Measurements from ENCODE around the gene GPANK1. TPM values are rescaled to one million over a fixed set of nuclear protein-coding genes. Genes with fewer than 3 reads are reported as not detected.
A peak's percentile ranks its signal among the peaks of the same experiment; 100 is the strongest.

GPANK1 gene
- total RNA-seq, 4 donors from 2014 or later = 17.3 to 29.8 (median 24.5) TPM

GRCh38 chr6:31663961-31664789, 622 bp downstream of the GPANK1 start:
- Histone ChIP-seq H3K4me1 (peaks cover 34 to 45% of the 10 kb centered on the region in 2 donors), H3K36me3 (peaks cover 3 to 40% of the 10 kb centered on the region in 2 donors), H3K27me3 (no peaks in the 10 kb centered on the region), H3K4me3 (peak overlapping the region; percentile 83 to 98 (median 94)), H3K27ac (peak overlapping the region; percentile 93 to 100 (median 97)), H3K9me3 (no peaks in the 10 kb centered on the region)
- in situ Hi-C loops (cut with MboI; ENCODE audit: low sequenced_read_pairs in 4 of 4) (loop anchor here in 2 of 4 donors (25.0 kb wide), 2 partner anchors 298 to 523 kb away; partner anchors contain the start of genes AGER (in 2 of the 2), AGPAT1 (in 2 of the 2), GPSM3 (in 2 of the 2) and PBX2 (in 2 of the 2)), intact Hi-C loops (cut with DNase I; ENCODE audit: low total_unique reads) (loop anchor here (5.0 kb wide), 1 partner anchor 1308 kb away; no protein-coding TSS in a partner anchor)
- ATAC-seq = no peak
- TF ChIP-seq POLR2A (IDR thresholded peaks at IDR 0.05) = no peak
- peak; percentile 47 to 67 for DNase-seq

- in situ Hi-C loops (cut with MboI; ENCODE audit: low sequenced_read_pairs in 4 of 4) = loop anchor here in 2 of 4 donors (25.0 kb wide), 2 partner anchors 299 to 524 kb away; partner anchors contain the start of genes AGER (in 2 of the 2), AGPAT1 (in 2 of the 2), GPSM3 (in 2 of the 2) and PBX2 (in 2 of the 2)
- DNase-seq = no peak
- TF ChIP-seq POLR2A (IDR thresholded peaks at IDR 0.05) (no peak), CTCF (IDR thresholded peaks at IDR 0.05 in 4 of 5, conservative IDR thresholded peaks at IDR 0.05 in 1 of 5) (no peak)
- H3K27ac ChIP-seq = peak overlapping the region; percentile 93 to 100 (median 97)
- peaks cover 41 to 53% of the 10 kb centered on the region in 2 donors for H3K4me1 ChIP-seq
- H3K4me3 ChIP-seq = peak overlapping the region; percentile 83 to 98 (median 94)
- no peaks in the 10 kb centered on the region for H3K9me3 ChIP-seq
- H3K36me3 ChIP-seq = peaks cover 0 to 31% of the 10 kb centered on the region in 2 donors
- H3K27me3 ChIP-seq = no peaks in the 10 kb centered on the region
- intact Hi-C loops (cut with DNase I; ENCODE audit: low total_unique reads) = loop anchor here (5.0 kb wide), 1 partner anchor 1309 kb away; no protein-coding TSS in a partner anchor
- ATAC-seq = no peak
Measured at GRCh38 chr6:31663126-31663960, 1.5 kb downstream of the GPANK1 start.

- Histone ChIP-seq H3K9me3 (no peaks in the 10 kb centered on the region), H3K27me3 (no peaks in the 10 kb centered on the region), H3K36me3 (peaks cover 0 to 20% of the 10 kb centered on the region in 2 donors), H3K4me1 (peaks cover 43 to 49% of the 10 kb centered on the region in 2 donors), H3K27ac (peak overlapping the region; percentile 3 to 100 (median 17)), H3K4me3 (no peak overlapping the region)
- ATAC-seq (no peak), DNase-seq (no peak)
- in situ Hi-C loops (cut with MboI; ENCODE audit: low sequenced_read_pairs in 4 of 4) = loop anchor here in 2 of 4 donors (25.0 kb wide), 2 partner anchors 300 to 525 kb away; partner anchors contain the start of genes AGER (in 2 of the 2), AGPAT1 (in 2 of the 2), GPSM3 (in 2 of the 2) and PBX2 (in 2 of the 2)
- intact Hi-C loops (cut with DNase I; ENCODE audit: low total_unique reads) = loop anchor here (5.0 kb wide), 1 partner anchor 1310 kb away; no protein-coding TSS in a partner anchor
- no peak for TF ChIP-seq POLR2A (IDR thresholded peaks at IDR 0.05)
- no peak for TF ChIP-seq CTCF (IDR thresholded peaks at IDR 0.05 in 4 of 5, conservative IDR thresholded peaks at IDR 0.05 in 1 of 5)
Measured at GRCh38 chr6:31662124-31662723, 2.6 kb downstream of the GPANK1 start.

- Histone ChIP-seq H3K27ac (peak overlapping the region; percentile 80 to 100 (median 87)), H3K36me3 (peaks cover 0 to 14% of the 10 kb centered on the region in 2 donors), H3K4me1 (peaks cover 36 to 42% of the 10 kb centered on the region in 2 donors), H3K9me3 (no peaks in the 10 kb centered on the region), H3K4me3 (peak overlapping the region in 2 of 4 donors; percentile 71 to 82), H3K27me3 (no peaks in the 10 kb centered on the region)
- intact Hi-C loops (cut with DNase I; ENCODE audit: low total_unique reads) (loop anchor here (5.0 kb wide), 1 partner anchor 1311 kb away; no protein-coding TSS in a partner anchor), in situ Hi-C loops (cut with MboI; ENCODE audit: low sequenced_read_pairs in 4 of 4) (loop anchor here in 2 of 4 donors (25.0 kb wide), 2 partner anchors 301 to 526 kb away; partner anchors contain the start of genes AGER (in 2 of the 2), AGPAT1 (in 2 of the 2), GPSM3 (in 2 of the 2) and PBX2 (in 2 of the 2))
- TF ChIP-seq CTCF (IDR thresholded peaks at IDR 0.05 in 4 of 5, conservative IDR thresholded peaks at IDR 0.05 in 1 of 5) = no peak
- TF ChIP-seq POLR2A (IDR thresholded peaks at IDR 0.05) = no peak
- ATAC-seq (no peak), DNase-seq (no peak)
Measured at GRCh38 chr6:31661262-31662123, 3.3 kb downstream of the GPANK1 start.
